Measurements from ENCODE around the gene HGFAC. TPM values are rescaled to one million over a fixed set of nuclear protein-coding genes. Genes with fewer than 3 reads are reported as not detected.
"Not testable (repeated sequence)": the region's sequence is repeated elsewhere in the genome, so short reads cannot be mapped to it uniquely, and the experiment has no call there.

Gene HGFAC
- total and polyA plus RNA-seq, 2 of the 13 experiments (the other 11 are each of a cell fraction or from before 2014, with no cell fraction given): 8.5 to 63.6 TPM

- ATAC-seq: no peak
- Histone ChIP-seq H3K4me1 (ENCODE audit: insufficient read depth, low read length) (peaks cover 16% of the 10 kb centered on the region), H3K79me2 (ENCODE audit: insufficient read depth, low read length) (no peaks in the 10 kb centered on the region), H3K9me3 (ENCODE audit: low read length) (no peaks in the 10 kb centered on the region), H3K27ac (ENCODE audit: extremely low read length, insufficient read depth, low read length) (no peak overlapping the region), H4K20me1 (ENCODE audit: insufficient read depth, low read length) (no peaks in the 10 kb centered on the region), H3K36me3 (replicated peaks in 1 of 2; ENCODE audit: control insufficient read depth in 1 of 2, insufficient read depth in 2 of 2, low read length in 2 of 2) (no peaks in the 10 kb centered on the region), H3K4me3 (replicated peaks in 1 of 3; ENCODE audit: insufficient read depth in 1 of 3, low read depth in 2 of 3, low read length in 3 of 3) (no peak overlapping the region), H2AFZ (ENCODE audit: low read length) (no peak overlapping the region), H3K4me2 (ENCODE audit: low read depth, low read length) (no peak overlapping the region), H3K9ac (ENCODE audit: insufficient read depth, low read depth, low read length) (no peak overlapping the region), H3K27me3 (ENCODE audit: control insufficient read depth in 1 of 2, insufficient read depth in 2 of 2, low read length in 2 of 2) (peaks cover 5 to 35% of the 10 kb centered on the region in 2 experiments)
- WGBS (ENCODE audit: low lambda C conversion rate): 28% methylated on average over 6 of the region's 6 CpGs
- in situ Hi-C loops (cut with HindIII; ENCODE audit: extremely low pct_ligation_motif_present, low pct_unique_long_range_greater_than_20kb): no loop called here
- CTCF ChIA-PET (ENCODE audit: low intra/inter-chr PET ratio, low total read pairs): no interaction called here
- BruUV-seq (replicated peaks): no TSS peak
- DNase-seq (ENCODE audit: low spot score): no peak
- no peak for TF ChIP-seq SRF (IDR thresholded peaks at IDR 0.05; ENCODE audit: low read depth, low read length)
- no peak for TF ChIP-seq ZNF432 (CRISPR knock-in tag; IDR thresholded peaks at IDR 0.05; ENCODE audit: borderline replicate concordance)
- TF ChIP-seq PTBP1 (IDR thresholded peaks at IDR 0.05; ENCODE audit: low read depth, low read length, poor library complexity, severe bottlenecking): no peak
- TF ChIP-seq ZNF451 (CRISPR knock-in tag; IDR thresholded peaks at IDR 0.05): no peak
- no peak for TF ChIP-seq POGZ (CRISPR knock-in tag; IDR thresholded peaks at IDR 0.05)
- TF ChIP-seq JARID2 (CRISPR knock-in tag; IDR thresholded peaks at IDR 0.05; ENCODE audit: insufficient replicate concordance): no peak
- TF ChIP-seq SNRNP70 (IDR thresholded peaks at IDR 0.05; ENCODE audit: low read depth, low read length): no peak
- TF ChIP-seq, protein P1, sequence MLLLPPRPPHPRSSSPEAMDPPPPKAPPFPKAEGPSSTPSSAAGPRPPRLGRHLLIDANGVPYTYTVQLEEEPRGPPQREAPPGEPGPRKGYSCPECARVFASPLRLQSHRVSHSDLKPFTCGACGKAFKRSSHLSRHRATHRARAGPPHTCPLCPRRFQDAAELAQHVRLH (CRISPR knock-in tag; IDR thresholded peaks at IDR 0.05; ENCODE audit: borderline replicate concordance, low read depth): no peak
- TF ChIP-seq U2AF2 (IDR thresholded peaks at IDR 0.05; ENCODE audit: low read depth, low read length): no peak
- TF ChIP-seq HNRNPH1 (optimal IDR thresholded peaks at IDR 0.05; ENCODE audit: low read depth, low read length): no peak
- intact Hi-C loops (cut with micrococcal nuclease; ENCODE audit: unreplicated experiment): no loop called here
- FAIRE-seq: no peak
- POLR2A ChIA-PET: no interaction called here
Observed at GRCh38 chr4:3458371-3458770, 16.6 kb downstream of the HGFAC start.

DNA sequence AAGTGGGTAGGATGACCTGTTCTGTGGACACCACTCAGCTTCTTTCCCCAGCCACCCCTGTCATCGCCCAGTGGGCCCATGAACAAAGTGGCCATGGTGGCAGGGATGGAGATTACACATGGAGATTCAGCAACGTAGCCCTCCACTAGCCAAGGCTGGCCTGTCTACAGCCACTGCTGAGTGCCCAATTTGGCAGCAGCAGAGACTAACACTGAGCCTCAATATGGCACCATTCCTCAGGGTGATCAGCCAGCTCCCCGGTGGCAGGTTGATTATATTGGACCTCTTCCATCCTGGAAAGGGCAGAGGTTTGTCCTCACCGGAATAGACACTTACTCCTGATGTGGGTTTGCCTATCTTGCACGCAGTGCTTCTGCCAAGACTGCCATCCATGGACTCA lies 17.4 kb downstream of the HGFAC start:
- H3K79me2 ChIP-seq (ENCODE audit: insufficient read depth, low read length); H3K9ac ChIP-seq (ENCODE audit: insufficient read depth, low read depth, low read length); H3K36me3 ChIP-seq (replicated peaks in 1 of 2; ENCODE audit: control insufficient read depth in 1 of 2, insufficient read depth in 2 of 2, low read length in 2 of 2); H3K9me3 ChIP-seq (ENCODE audit: low read length); POLR2A ChIA-PET; ATAC-seq; H4K20me1 ChIP-seq (ENCODE audit: insufficient read depth, low read length); FAIRE-seq; H3K27ac ChIP-seq (ENCODE audit: extremely low read length, insufficient read depth, low read length); H3K4me3 ChIP-seq (replicated peaks in 1 of 3; ENCODE audit: insufficient read depth in 1 of 3, low read depth in 2 of 3, low read length in 3 of 3); DNase-seq (ENCODE audit: low spot score); H3K4me2 ChIP-seq (ENCODE audit: low read depth, low read length); intact Hi-C loops (cut with micrococcal nuclease; ENCODE audit: unreplicated experiment); in situ Hi-C loops (cut with HindIII; ENCODE audit: extremely low pct_ligation_motif_present, low pct_unique_long_range_greater_than_20kb); H2AFZ ChIP-seq (ENCODE audit: low read length); BruUV-seq (replicated peaks); CTCF ChIA-PET (ENCODE audit: low intra/inter-chr PET ratio, low total read pairs): not testable (repeated sequence)
- Histone ChIP-seq H3K27me3 (ENCODE audit: control insufficient read depth in 1 of 2, insufficient read depth in 2 of 2, low read length in 2 of 2) (peaks cover 7 to 41% of the 10 kb centered on the region in 2 experiments), H3K4me1 (ENCODE audit: insufficient read depth, low read length) (peaks cover 22% of the 10 kb centered on the region)
- WGBS (ENCODE audit: low lambda C conversion rate): 43% methylated on average over 3 of the region's 5 CpGs

All from HepG2 (cell line).